HUDEP-2 (cell line): ENCODE measurements around the gene KLHDC7A.
A peak's percentile ranks its signal among the peaks of the same experiment; 100 is the strongest.

Source experiments
- DNase-seq, 76 experiments: peaks; one replicate each; lab custom pipeline; 2025; ENCODE audit not compliant: unreplicated experiment in 76 of 76; lab: John Stamatoyannopoulos, UW

The KLHDC7A gene

GRCh38 chr1:18470671-18471355 is 9.9 kb upstream of the KLHDC7A start:
- DNase-seq: no peak

- no peak for DNase-seq
Observed at GRCh38 chr1:18473195-18473815, 7.4 kb upstream of the KLHDC7A start.

- DNase-seq: no peak
Observed at GRCh38 chr1:18474559-18475175, 6.1 kb upstream of the KLHDC7A start.

GRCh38 chr1:18475234-18475905 is 5.4 kb upstream of the KLHDC7A start:
- no peak for DNase-seq

- DNase-seq: no peak
Observed at GRCh38 chr1:18479454-18479853, 1.3 kb upstream of the KLHDC7A start.

GRCh38 chr1:18481190-18481920 is 625 bp downstream of the KLHDC7A start:
- no peak for DNase-seq

- DNase-seq: no peak
Observed at GRCh38 chr1:18481921-18482701, 1.4 kb downstream of the KLHDC7A start.

GRCh38 chr1:18482721-18483425 is 2.1 kb downstream of the KLHDC7A start:
- no peak for DNase-seq

GRCh38 chr1:18484276-18484675 is 3.5 kb downstream of the KLHDC7A start:
- DNase-seq: no peak

GRCh38 chr1:18484721-18485120 is 4.0 kb downstream of the KLHDC7A start:
- DNase-seq: no peak

GRCh38 chr1:18485227-18485626 is 4.5 kb downstream of the KLHDC7A start:
- no peak for DNase-seq

- DNase-seq: peak in 1 of 76 experiments; percentile 9
Observed at GRCh38 chr1:18486195-18486594, 5.5 kb downstream of the KLHDC7A start.

- no peak for DNase-seq
Observed at GRCh38 chr1:18489417-18490143, 8.8 kb downstream of the KLHDC7A start.

GRCh38 chr1:18491168-18491567 is 10.4 kb downstream of the KLHDC7A start:
- DNase-seq: no peak

- no peak for DNase-seq
Observed at GRCh38 chr1:18494304-18494703, 13.6 kb downstream of the KLHDC7A start.

GRCh38 chr1:18495635-18496034 is 14.9 kb downstream of the KLHDC7A start:
- no peak for DNase-seq

GRCh38 chr1:18496056-18496455 is 15.3 kb downstream of the KLHDC7A start:
- DNase-seq: no peak

- DNase-seq: no peak
Observed at GRCh38 chr1:18496497-18497235, 15.9 kb downstream of the KLHDC7A start.
